Body of pancreas (tissue), 4 donors: ENCODE measurements around the gene CYP4F11. TPM values are rescaled to one million over a fixed set of nuclear protein-coding genes. Genes with fewer than 3 reads are reported as not detected.

Experiments
- ATAC-seq: fragments of 150-250 bp; one replicate; pipeline ENCODE4 v1.9.1; 2016
- DNase-seq, 4 donors: peaks; one replicate each; pipeline ENCODE4 v3.0.0-alpha.2; 2019
- H3K27ac ChIP-seq, 4 donors: fragments of 200-600 bp; sonication (generic); 1 replicate in 3 of 4; 2 replicates in 1 of 4; pipeline versions ENCODE4 v1.5.1 to v1.6.1; 2016 to 2019; ENCODE audit warnings: mild to moderate bottlenecking in 1 of 4, mixed read lengths in 1 of 4, moderate library complexity in 1 of 4
- H3K27me3 ChIP-seq, 2 donors: fragments of 200-600 bp; sonication (generic); one replicate each; pipeline ENCODE4 v1.6.0; 2016; ENCODE audit warnings: mild to moderate bottlenecking in 1 of 2
- H3K36me3 ChIP-seq, 2 donors: fragments of 200-600 bp; sonication (generic); replicated peaks in 1 of 2; 2 replicates each; pipeline ENCODE4 v1.5.1; 2016; ENCODE audit warnings: low read depth in 2 of 2; ENCODE audit not compliant: insufficient read depth in 1 of 2
- H3K4me1 ChIP-seq: fragments of 200-600 bp; sonication (generic); one replicate; pipeline ENCODE4 v1.6.0; 2016
- H3K4me3 ChIP-seq, 2 donors: fragments of 200-600 bp; sonication (generic); 1 replicate in 1 of 2; 2 replicates in 1 of 2; pipeline ENCODE4 v1.5.1; 2016 to 2019
- H3K9me3 ChIP-seq, 3 donors: fragments of 200-600 bp; sonication (generic); 1 replicate in 2 of 3; 2 replicates in 1 of 3; pipeline ENCODE4 v1.5.1; 2016
- POLR2A ChIP-seq, 3 donors: fragments of 450-650 bp; IDR thresholded peaks; one replicate each; pipeline ENCODE4 v1.6.1; 2016; ENCODE audit warnings: antibody characterized with exemption in 3 of 3, mild to moderate bottlenecking in 2 of 3
- WGBS, 2 donors: methylation state at CpG; one replicate each; pipeline ENCODE4 v1.1.5; 2017; 5-methylcytosine and 5-hydroxymethylcytosine counted together
- intact Hi-C: fragments of 100-400 bp; cut with DNase I; formaldehyde crosslinking; loops from one replicate; pipeline ENCODE4 v1.15.1; 2023
- total RNA-seq, 2 donors: library from RNA; depleted of rRNA; stranded (reverse); fragments of >200 nt; gene quantifications; one replicate each; pipeline ENCODE4 v1.1.0, GENCODE V29; 2016
- TF ChIP-seq, protein P1 (sequence below), 7 experiments: fragments of 450-650 bp in 4 of 7; fragments of 200-600 bp in 3 of 7; sonication (generic) in 3 of 7; IDR thresholded peaks; one replicate each; pipeline ENCODE4 v1.5.1; 2016 to 2019; ENCODE audit warnings: antibody characterized with exemption in 7 of 7

Gene CYP4F11, protein sequence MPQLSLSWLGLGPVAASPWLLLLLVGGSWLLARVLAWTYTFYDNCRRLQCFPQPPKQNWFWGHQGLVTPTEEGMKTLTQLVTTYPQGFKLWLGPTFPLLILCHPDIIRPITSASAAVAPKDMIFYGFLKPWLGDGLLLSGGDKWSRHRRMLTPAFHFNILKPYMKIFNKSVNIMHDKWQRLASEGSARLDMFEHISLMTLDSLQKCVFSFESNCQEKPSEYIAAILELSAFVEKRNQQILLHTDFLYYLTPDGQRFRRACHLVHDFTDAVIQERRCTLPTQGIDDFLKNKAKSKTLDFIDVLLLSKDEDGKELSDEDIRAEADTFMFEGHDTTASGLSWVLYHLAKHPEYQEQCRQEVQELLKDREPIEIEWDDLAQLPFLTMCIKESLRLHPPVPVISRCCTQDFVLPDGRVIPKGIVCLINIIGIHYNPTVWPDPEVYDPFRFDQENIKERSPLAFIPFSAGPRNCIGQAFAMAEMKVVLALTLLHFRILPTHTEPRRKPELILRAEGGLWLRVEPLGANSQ
- total RNA-seq = 1 to 10 TPM in 1 of 2 donors, not detected in 1; 3.9 TPM

DNA sequence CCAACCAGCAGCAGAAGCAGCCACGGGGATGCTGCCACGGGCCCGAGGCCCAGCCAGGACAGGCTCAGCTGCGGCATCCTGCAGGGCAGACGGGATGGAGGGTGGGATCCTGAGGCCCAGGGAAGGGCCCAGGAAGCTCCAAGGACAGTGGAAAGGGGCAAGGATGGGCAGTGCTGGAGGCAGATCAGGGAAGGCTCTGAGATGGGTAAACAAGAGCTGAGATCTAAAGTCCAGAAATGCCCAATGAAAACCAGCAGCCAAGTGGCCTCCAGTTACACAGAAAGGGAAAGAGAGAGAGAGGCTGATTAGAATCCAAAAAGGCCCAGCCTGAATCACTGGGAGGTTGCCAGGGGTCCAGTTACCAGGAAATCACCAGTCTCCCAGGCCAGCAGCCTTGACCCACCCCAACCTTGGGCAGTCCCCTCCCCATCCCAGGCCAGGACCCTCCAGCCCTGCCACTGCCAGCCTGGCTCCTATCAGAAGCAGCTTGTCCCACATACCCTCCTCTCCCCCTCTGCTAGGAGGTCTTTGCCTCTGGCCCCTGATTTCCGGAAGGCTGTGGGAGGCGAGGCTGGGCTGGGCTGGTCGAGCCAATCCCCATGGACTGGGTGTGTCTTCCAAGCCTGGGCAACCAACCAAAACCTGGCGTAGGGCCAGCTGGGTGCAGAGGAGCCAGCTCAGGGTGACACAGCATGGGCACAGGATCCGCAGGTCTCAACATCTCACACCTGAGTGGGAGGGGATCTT lies at the start of gene CYP4F11:
Gene CYP4F11 (minus strand): TSS at position 198 of the 747 bp plus-strand sequence. CDS start 121 bp downstream, at position 77.
- Histone ChIP-seq H3K4me1 (peaks cover 18% of the 10 kb centered on the region), H3K9me3 (no peaks in the 10 kb centered on the region), H3K4me3 (no peak within 1 kb of the TSS), H3K36me3 (no peaks in the 10 kb centered on the region), H3K27ac (peak within 1 kb of the TSS in 3 of 4 donors; percentile 78 to 96 (median 91)), H3K27me3 (no peaks in the 10 kb centered on the region)
- TF ChIP-seq, protein P1, sequence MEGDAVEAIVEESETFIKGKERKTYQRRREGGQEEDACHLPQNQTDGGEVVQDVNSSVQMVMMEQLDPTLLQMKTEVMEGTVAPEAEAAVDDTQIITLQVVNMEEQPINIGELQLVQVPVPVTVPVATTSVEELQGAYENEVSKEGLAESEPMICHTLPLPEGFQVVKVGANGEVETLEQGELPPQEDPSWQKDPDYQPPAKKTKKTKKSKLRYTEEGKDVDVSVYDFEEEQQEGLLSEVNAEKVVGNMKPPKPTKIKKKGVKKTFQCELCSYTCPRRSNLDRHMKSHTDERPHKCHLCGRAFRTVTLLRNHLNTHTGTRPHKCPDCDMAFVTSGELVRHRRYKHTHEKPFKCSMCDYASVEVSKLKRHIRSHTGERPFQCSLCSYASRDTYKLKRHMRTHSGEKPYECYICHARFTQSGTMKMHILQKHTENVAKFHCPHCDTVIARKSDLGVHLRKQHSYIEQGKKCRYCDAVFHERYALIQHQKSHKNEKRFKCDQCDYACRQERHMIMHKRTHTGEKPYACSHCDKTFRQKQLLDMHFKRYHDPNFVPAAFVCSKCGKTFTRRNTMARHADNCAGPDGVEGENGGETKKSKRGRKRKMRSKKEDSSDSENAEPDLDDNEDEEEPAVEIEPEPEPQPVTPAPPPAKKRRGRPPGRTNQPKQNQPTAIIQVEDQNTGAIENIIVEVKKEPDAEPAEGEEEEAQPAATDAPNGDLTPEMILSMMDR (IDR thresholded peaks at IDR 0.05) = no peak
- TF ChIP-seq POLR2A (IDR thresholded peaks at IDR 0.05) = peak in 2 of 3 donors; percentile 61 to 63
- intact Hi-C loops = no loop called here
- whole genome bisulfite sequencing, 2 donors = 21 to 46% methylated on average over 3 to 10 of the region's 10 CpGs
- DNase-seq (peak; percentile 69 to 98 (median 93)), ATAC-seq (peak; percentile 93)

DNA sequence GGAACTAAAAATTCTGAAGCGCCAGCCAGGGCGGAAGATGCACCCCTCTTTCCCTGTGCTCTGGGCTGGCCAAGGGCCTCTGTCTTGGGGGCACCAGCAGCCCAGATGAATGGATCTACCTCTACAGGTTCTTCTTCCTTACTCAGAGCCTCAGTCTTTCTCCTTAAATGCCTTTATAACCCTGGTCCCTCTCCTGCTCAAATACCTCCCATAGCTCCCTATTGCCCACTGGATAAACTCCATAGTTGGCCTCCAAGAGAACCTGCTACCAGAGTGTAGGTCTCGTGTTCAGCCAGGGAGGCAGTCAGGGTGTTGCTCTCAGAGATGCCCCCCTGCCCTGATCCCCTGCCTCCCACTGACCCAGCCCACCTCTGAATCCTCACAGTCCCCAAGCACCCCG lies 45.0 kb upstream of the CYP4F11 start:
- H3K27me3 ChIP-seq = no peaks in the 10 kb centered on the region
- 74 to 88% methylated on average over 4 of the region's 4 CpGs for WGBS, 2 donors
- H3K27ac ChIP-seq = no peak overlapping the region
- peaks cover 0 to 4% (median 0%) of the 10 kb centered on the region in 3 donors for H3K9me3 ChIP-seq
- no peak overlapping the region for H3K4me3 ChIP-seq
- ATAC-seq (no peak), DNase-seq (no peak)
- peaks cover 6% of the 10 kb centered on the region for H3K4me1 ChIP-seq
- H3K36me3 ChIP-seq = no peaks in the 10 kb centered on the region
- intact Hi-C loops = no loop called here
- TF ChIP-seq, protein P1 (IDR thresholded peaks at IDR 0.05) = no peak
- no peak for TF ChIP-seq POLR2A (IDR thresholded peaks at IDR 0.05)

DNA sequence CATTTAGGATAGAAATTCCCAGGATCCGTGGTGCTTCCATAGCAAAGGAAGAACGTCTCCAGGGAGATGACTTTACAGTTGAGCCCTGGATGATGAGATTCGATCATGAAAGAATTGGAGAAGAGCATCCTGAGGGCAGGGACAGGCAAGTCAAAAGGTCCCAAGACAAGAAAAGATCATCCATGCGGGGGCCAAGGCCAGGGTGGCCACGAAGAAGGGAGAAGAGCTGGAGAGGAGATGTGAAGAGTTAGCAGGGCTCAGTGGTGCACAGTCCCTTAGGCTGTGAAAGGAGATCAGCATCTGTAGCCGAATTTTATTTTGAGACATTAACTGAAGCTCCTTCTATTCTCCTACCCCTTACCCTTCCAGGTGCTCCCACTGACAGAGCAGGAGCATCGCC lies 43.4 kb upstream of the CYP4F11 start:
- peaks cover 0 to 4% (median 0%) of the 10 kb centered on the region in 3 donors for H3K9me3 ChIP-seq
- no peak overlapping the region for H3K4me3 ChIP-seq
- no peaks in the 10 kb centered on the region for H3K27me3 ChIP-seq
- no peak for ATAC-seq
- no peaks in the 10 kb centered on the region for H3K36me3 ChIP-seq
- 46 to 47% methylated on average over 7 of the region's 7 CpGs for WGBS, 2 donors
- H3K4me1 ChIP-seq = peaks cover 6% of the 10 kb centered on the region
- DNase-seq = no peak
- intact Hi-C loops = no loop called here
- H3K27ac ChIP-seq = no peak overlapping the region
- TF ChIP-seq, protein P1 (IDR thresholded peaks at IDR 0.05) = no peak
- TF ChIP-seq POLR2A (IDR thresholded peaks at IDR 0.05) = no peak

DNA sequence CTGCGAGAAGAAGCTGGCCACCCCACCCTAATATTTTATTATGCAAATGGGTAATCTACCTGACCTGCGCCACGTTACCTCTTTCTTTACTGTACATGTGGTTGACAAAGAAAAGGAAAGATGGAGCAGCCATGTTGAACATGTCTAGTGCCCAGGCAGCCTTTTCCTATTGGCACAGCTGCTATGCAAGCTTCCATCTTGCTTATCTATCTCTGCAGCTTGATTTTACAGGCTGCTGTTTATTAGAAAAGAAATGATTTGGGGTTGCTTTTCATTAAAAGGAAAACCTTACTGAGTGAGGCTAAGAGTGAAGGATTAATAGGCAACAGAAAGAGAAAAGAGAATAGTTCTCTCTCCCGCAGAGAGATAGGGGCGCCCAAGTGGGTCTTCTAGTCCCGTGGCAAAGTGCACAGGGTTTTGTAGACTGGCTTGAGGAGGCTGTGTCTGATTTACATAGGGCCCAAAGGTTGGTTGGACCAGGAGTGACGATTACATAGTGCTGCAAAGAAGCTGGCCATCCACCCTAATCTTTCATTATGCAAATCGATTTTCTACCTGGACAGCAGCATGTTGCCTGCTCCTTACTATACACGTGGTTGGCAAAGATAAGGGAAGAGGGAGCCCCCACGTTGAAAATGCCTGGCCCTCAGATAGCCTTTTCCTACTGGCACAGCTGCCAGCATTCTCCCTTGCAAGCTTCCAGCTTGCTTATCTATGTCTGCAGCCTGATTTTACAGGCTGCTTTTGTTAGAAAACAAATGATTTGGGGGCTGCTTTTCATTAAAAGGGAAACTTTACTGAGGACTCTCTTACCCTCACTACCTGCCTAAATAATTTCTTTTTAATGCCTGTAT lies 42.7 kb upstream of the CYP4F11 start:
- Histone ChIP-seq H3K36me3 (no peaks in the 10 kb centered on the region), H3K9me3 (no peaks in the 10 kb centered on the region), H3K27me3 (no peaks in the 10 kb centered on the region), H3K4me3 (no peak overlapping the region), H3K27ac (no peak overlapping the region), H3K4me1 (peaks cover 6% of the 10 kb centered on the region)
- WGBS, 2 donors = 34 to 39% methylated on average over 10 of the region's 10 CpGs
- TF ChIP-seq, protein P1 (IDR thresholded peaks at IDR 0.05) = no peak
- no peak for TF ChIP-seq POLR2A (IDR thresholded peaks at IDR 0.05)
- DNase-seq (peak in 1 of 4 donors; percentile 10), ATAC-seq (no peak)
- intact Hi-C loops = no loop called here
